IMR-90 (cell line): Measurements from ENCODE around the gene NSD2. TPM values are rescaled to one million over a fixed set of nuclear protein-coding genes. Genes with fewer than 3 reads are reported as not detected.

Experiments used
- ATAC-seq: fragments of 200-7000 bp; cut with Tn5 transposase; 2 replicates; pipeline ENCODE4 v1.9.1; 2020; ENCODE audit warnings: low read depth, mild to moderate bottlenecking, moderate library complexity
- BruUV-seq: library from RNA; stranded (reverse); fragments of 400-500 nt; replicated peaks from 2 replicates; lab custom pipeline; 2021; lab: Mats Ljungman, UMichigan
- CTCF ChIA-PET: fragments of 300-600 bp; formaldehyde crosslinking; extraction: SDS; loops from one replicate; lab custom pipeline; 2021; ENCODE audit warnings: antibody characterized with exemption; lab: Yijun Ruan, JAX
- POLR2A ChIA-PET: fragments of 300-600 bp; sonication (Branson Sonifier 250); formaldehyde crosslinking; loops from one replicate; lab custom pipeline; 2022; ENCODE audit warnings: antibody characterized with exemption; ENCODE audit not compliant: unreplicated experiment; lab: Charles Lee
- DNase-seq: peaks from one replicate; pipeline ENCODE4 v3.0.0; 2013
- H2AFZ ChIP-seq: replicated peaks from 2 replicates; pipeline ENCODE3; 2013; ENCODE audit warnings: low read length, mild to moderate bottlenecking; ENCODE audit not compliant: poor library complexity
- H2AK5ac ChIP-seq: 2 replicates; pipeline ENCODE4 v1.6.1; 2013; ENCODE audit warnings: low read depth, low read length, inconsistent platforms
- H2AK9ac ChIP-seq: replicated peaks from 2 replicates; pipeline ENCODE3; 2013; ENCODE audit warnings: mild to moderate bottlenecking, low read depth, low read length, moderate library complexity; ENCODE audit not compliant: poor library complexity
- H2BK120ac ChIP-seq: 2 replicates; pipeline ENCODE4 v1.6.1; 2013; ENCODE audit warnings: low read depth, low read length, inconsistent platforms
- H2BK15ac ChIP-seq: 3 replicates; pipeline ENCODE4 v1.6.1; 2013; ENCODE audit warnings: low read depth, low read length, inconsistent platforms
- H2BK20ac ChIP-seq: 2 replicates; pipeline ENCODE4 v1.6.1; 2013; ENCODE audit warnings: low read depth, mild to moderate bottlenecking, inconsistent platforms, low read length, moderate library complexity
- H2BK5ac ChIP-seq: 2 replicates; pipeline ENCODE4 v1.6.1; 2013; ENCODE audit warnings: mild to moderate bottlenecking, low read depth, low read length, inconsistent platforms; ENCODE audit not compliant: poor library complexity, severe bottlenecking
- H3K14ac ChIP-seq: replicated peaks from 2 replicates; pipeline ENCODE4 v1.6.1; 2013; ENCODE audit warnings: low read depth, low read length, inconsistent platforms
- H3K18ac ChIP-seq: 2 replicates; pipeline ENCODE4 v1.6.1; 2013; ENCODE audit warnings: low read depth, low read length, control low read depth
- H3K23ac ChIP-seq: 2 replicates; pipeline ENCODE4 v1.6.1; 2013; ENCODE audit warnings: low read depth, low read length, inconsistent platforms
- H3K27ac ChIP-seq: 2 replicates; pipeline ENCODE4 v1.5.1; 2013; ENCODE audit warnings: mild to moderate bottlenecking, control low read depth, low read length; ENCODE audit not compliant: insufficient read depth
- H3K27me3 ChIP-seq: 2 replicates; pipeline ENCODE4 v1.6.1; 2013; ENCODE audit warnings: low read length; ENCODE audit not compliant: control insufficient read depth, insufficient read depth
- H3K36me3 ChIP-seq: 2 replicates; pipeline ENCODE4 v1.6.1; 2013; ENCODE audit warnings: low read length, mixed read lengths; ENCODE audit not compliant: control insufficient read depth, insufficient read depth
- H3K4ac ChIP-seq: 2 replicates; pipeline ENCODE4 v1.6.1; 2013; ENCODE audit warnings: low read depth, low read length, inconsistent platforms
- H3K4me1 ChIP-seq: 2 replicates; pipeline ENCODE4 v1.6.1; 2013; ENCODE audit warnings: low read length, mixed read lengths; ENCODE audit not compliant: control insufficient read depth, insufficient read depth
- H3K4me2 ChIP-seq: 2 replicates; pipeline ENCODE4 v1.6.1; 2013; ENCODE audit warnings: low read depth, mild to moderate bottlenecking, control low read depth, low read length, moderate library complexity
- H3K4me3 ChIP-seq: 2 replicates; pipeline ENCODE4 v1.5.1; 2013; ENCODE audit warnings: low read depth, mild to moderate bottlenecking, control low read depth, low read length, moderate library complexity; ENCODE audit not compliant: insufficient read depth
- H3K56ac ChIP-seq: 2 replicates; pipeline ENCODE4 v1.6.1; 2013; ENCODE audit warnings: low read length, inconsistent platforms; ENCODE audit not compliant: insufficient read depth; ENCODE audit errors: extremely low read depth
- H3K79me1 ChIP-seq, 2 experiments: 2 replicates each; pipeline ENCODE4 v1.6.1; 2013; ENCODE audit warnings: low read length in 2 of 2, inconsistent platforms in 1 of 2, low read depth in 1 of 2
- H3K9ac ChIP-seq: 2 replicates; pipeline ENCODE4 v1.6.1; 2013; ENCODE audit warnings: low read depth, low read length, control low read depth
- H3K9me1 ChIP-seq: 2 replicates; pipeline ENCODE4 v1.6.1; 2013; ENCODE audit warnings: low read length, inconsistent platforms; ENCODE audit not compliant: insufficient read depth
- H3K9me3 ChIP-seq: 2 replicates; pipeline ENCODE4 v1.6.1; 2013; ENCODE audit warnings: low read length; ENCODE audit not compliant: control insufficient read depth, insufficient read depth
- H4K20me1 ChIP-seq: 2 replicates; pipeline ENCODE4 v1.6.1; 2013; ENCODE audit warnings: low read length, inconsistent platforms; ENCODE audit not compliant: insufficient read depth
- H4K5ac ChIP-seq: 2 replicates; pipeline ENCODE4 v1.6.1; 2013; ENCODE audit warnings: mild to moderate bottlenecking, low read depth, low read length, control low read depth
- H4K8ac ChIP-seq, 2 experiments: 2 replicates each; pipeline ENCODE4 v1.6.1; 2013; ENCODE audit warnings: low read depth in 2 of 2, low read length in 2 of 2, control low read depth in 1 of 2, inconsistent platforms in 1 of 2
- H4K91ac ChIP-seq: 2 replicates; pipeline ENCODE4 v1.6.1; 2013; ENCODE audit warnings: low read depth, low read length, inconsistent platforms; ENCODE audit not compliant: insufficient read depth
- BHLHE40 ChIP-seq: fragments of 150-350 bp; IDR thresholded peaks from 2 replicates; pipeline ENCODE4 v1.6.1; 2016; ENCODE audit warnings: mild to moderate bottlenecking, low read depth, low read length
- CEBPB ChIP-seq: IDR thresholded peaks from 2 replicates; pipeline ENCODE4 v1.6.1; 2012; ENCODE audit warnings: low read depth, low read length, improper control_type of control experiment
- CHD1 ChIP-seq: IDR thresholded peaks from 2 replicates; pipeline ENCODE4 v1.6.1; 2012; ENCODE audit warnings: low read depth, low read length, improper control_type of control experiment
- FOS ChIP-seq: fragments of 150-350 bp; IDR thresholded peaks from 2 replicates; pipeline ENCODE4 v1.6.1; 2016; ENCODE audit warnings: low read depth, low read length
- MAFK ChIP-seq: IDR thresholded peaks from 2 replicates; pipeline ENCODE4 v1.6.1; 2012; ENCODE audit warnings: low read depth, low read length, improper control_type of control experiment
- MAZ ChIP-seq: IDR thresholded peaks from 2 replicates; pipeline ENCODE4 v1.6.1; 2012; ENCODE audit warnings: low read depth, mild to moderate bottlenecking, low read length, improper control_type of control experiment, moderate library complexity, borderline replicate concordance
- MXI1 ChIP-seq: IDR thresholded peaks from 2 replicates; pipeline ENCODE4 v1.6.1; 2012; ENCODE audit warnings: low read depth, mild to moderate bottlenecking, low read length, moderate library complexity, borderline replicate concordance
- NFE2L2 ChIP-seq: fragments of 150-350 bp; IDR thresholded peaks from 2 replicates; pipeline ENCODE4 v1.6.1; 2016; ENCODE audit warnings: low read depth, mild to moderate bottlenecking, low read length
- POLR2A ChIP-seq: IDR thresholded peaks from 2 replicates; pipeline ENCODE4 v1.6.1; 2012; ENCODE audit warnings: mild to moderate bottlenecking, low read depth, low read length
- RAD21 ChIP-seq: IDR thresholded peaks from 2 replicates; pipeline ENCODE4 v1.6.1; 2012; ENCODE audit warnings: low read length, improper control_type of control experiment
- RCOR1 ChIP-seq: IDR thresholded peaks from 2 replicates; pipeline ENCODE4 v1.6.1; 2012; ENCODE audit warnings: mild to moderate bottlenecking, low read length, improper control_type of control experiment; ENCODE audit not compliant: insufficient replicate concordance
- RFX5 ChIP-seq: IDR thresholded peaks from 2 replicates; pipeline ENCODE4 v1.8.0; 2012; ENCODE audit warnings: low read depth, mild to moderate bottlenecking, low read length, moderate library complexity
- SMC3 ChIP-seq: fragments of 150-350 bp; IDR thresholded peaks from 2 replicates; pipeline ENCODE4 v1.6.1; 2016; ENCODE audit warnings: low read depth, mild to moderate bottlenecking, antibody characterized with exemption, low read length, moderate library complexity
- WGBS, 2 experiments: methylation state at CpG; one replicate each; pipeline versions ENCODE4 v1.1.5 to v1.1.7; 2013; ENCODE audit warnings: missing lambda C conversion rate in 2 of 2; ENCODE audit not compliant: insufficient read length in 1 of 2; ENCODE audit errors: extremely low coverage in 2 of 2; 5-methylcytosine and 5-hydroxymethylcytosine counted together
- dilution Hi-C: fragments of 300-500 bp; cut with HindIII; formaldehyde crosslinking; loops from one replicate; pipeline ENCODE4 v1.14.3; 2018; ENCODE audit warnings: low sequenced_read_pairs; ENCODE audit not compliant: unreplicated experiment
- in situ Hi-C: fragments of 300-500 bp; cut with MboI; formaldehyde crosslinking; loops from 3 replicates; pipeline ENCODE4 v1.14.3; 2019; ENCODE audit warnings: low sequenced_read_pairs, inconsistent platforms, mixed read lengths
- intact Hi-C: fragments of 100-400 bp; cut with micrococcal nuclease; formaldehyde crosslinking; loops from 2 replicates; pipeline ENCODE4 v1.10.0; 2022
- polyA plus RNA-seq, 3 experiments: library from polyadenylated mRNA; depleted of rRNA; stranded (reverse); fragments of >200 nt; gene quantifications; 2 replicates each; pipeline ENCODE4 v1.2.3, GENCODE V29; 2012; ENCODE audit warnings: low replicate concordance in 1 of 3
- total RNA-seq: library from RNA; depleted of rRNA; stranded (reverse); fragments of >200 nt; gene quantifications from 2 replicates; pipeline ENCODE4 v1.2.3, GENCODE V29; 2012
- TF ChIP-seq, protein P1 (sequence below): fragments of 150-350 bp; IDR thresholded peaks from 2 replicates; pipeline ENCODE4 v1.6.1; 2017; ENCODE audit warnings: mild to moderate bottlenecking, antibody characterized with exemption, low read length, low read depth
- TF ChIP-seq, protein P2 (sequence below): conservative IDR thresholded peaks from 2 replicates; pipeline ENCODE4 v1.5.1; 2012; ENCODE audit warnings: mild to moderate bottlenecking, low read depth, low read length, improper control_type of control experiment
- TF ChIP-seq, protein P3 (sequence below): fragments of 150-350 bp; IDR thresholded peaks from 2 replicates; pipeline ENCODE4 v1.6.1; 2016; ENCODE audit warnings: low read depth, mild to moderate bottlenecking, low read length, moderate library complexity, borderline replicate concordance

Gene NSD2
- total and polyA plus RNA-seq, 2 of the 4 experiments (the other 2 are of a cell fraction), result 35.9 to 68.1 TPM

DNA sequence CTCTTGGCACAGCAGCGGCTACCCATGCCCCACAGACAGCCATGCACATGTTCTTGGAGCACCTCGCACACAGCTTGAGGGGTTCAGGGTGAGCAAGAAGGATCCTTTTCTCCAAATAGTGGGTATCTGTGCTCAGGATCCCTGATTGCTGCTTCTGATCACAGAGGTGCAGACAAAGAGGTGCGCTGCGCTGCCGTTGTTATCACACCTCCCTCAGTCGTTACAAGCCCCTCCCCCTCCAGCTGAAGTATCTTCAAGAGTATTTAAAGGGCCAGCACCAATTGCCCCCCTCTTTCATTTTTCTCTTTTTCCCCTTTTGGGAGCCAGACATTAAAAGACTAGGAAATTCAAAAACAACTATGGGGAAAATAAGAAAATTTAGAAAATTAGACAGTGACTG is 93.2 kb downstream of the NSD2 start:
- Histone ChIP-seq H4K8ac (no peak overlapping the region), H2BK120ac (no peak overlapping the region), H2BK5ac (no peak overlapping the region), H3K23ac (no peak overlapping the region), H3K79me1 (peaks cover 14 to 61% of the 10 kb centered on the region in 2 experiments), H3K4ac (no peak overlapping the region), H4K20me1 (no peaks in the 10 kb centered on the region), H2AK9ac (no peak overlapping the region), H3K14ac (no peak overlapping the region), H3K4me2 (no peak overlapping the region), H2BK20ac (no peak overlapping the region), H3K4me3 (no peak overlapping the region), H3K9ac (no peak overlapping the region), H3K9me3 (no peaks in the 10 kb centered on the region), H4K91ac (no peak overlapping the region), H4K5ac (no peak overlapping the region), H2AK5ac (no peak overlapping the region), H2AFZ (no peak overlapping the region), H3K27me3 (no peaks in the 10 kb centered on the region), H3K36me3 (peaks cover 35% of the 10 kb centered on the region), H3K4me1 (peaks cover 4% of the 10 kb centered on the region), H2BK15ac (no peak overlapping the region), H3K27ac (no peak overlapping the region), H3K9me1 (0 out of 2 replicates have a peak, but pooled peaks cover 7% of the 10 kb centered on the region), H3K18ac (no peak overlapping the region), H3K56ac (no peak overlapping the region)
- no peak for DNase-seq
- no TSS peak for BruUV-seq
- no CpG with 5 or more reads among the region's 6 CpGs for WGBS, 2 experiments
- CTCF ChIA-PET, result no interaction called here
- in situ Hi-C loops (no loop called here), intact Hi-C loops (no loop called here), dilution Hi-C loops (no loop called here)
- TF ChIP-seq SMC3, result no peak
- TF ChIP-seq MAZ, result no peak
- TF ChIP-seq, protein P1, sequence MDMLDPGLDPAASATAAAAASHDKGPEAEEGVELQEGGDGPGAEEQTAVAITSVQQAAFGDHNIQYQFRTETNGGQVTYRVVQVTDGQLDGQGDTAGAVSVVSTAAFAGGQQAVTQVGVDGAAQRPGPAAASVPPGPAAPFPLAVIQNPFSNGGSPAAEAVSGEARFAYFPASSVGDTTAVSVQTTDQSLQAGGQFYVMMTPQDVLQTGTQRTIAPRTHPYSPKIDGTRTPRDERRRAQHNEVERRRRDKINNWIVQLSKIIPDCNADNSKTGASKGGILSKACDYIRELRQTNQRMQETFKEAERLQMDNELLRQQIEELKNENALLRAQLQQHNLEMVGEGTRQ, result no peak
- no peak for TF ChIP-seq RAD21
- TF ChIP-seq, protein P2, sequence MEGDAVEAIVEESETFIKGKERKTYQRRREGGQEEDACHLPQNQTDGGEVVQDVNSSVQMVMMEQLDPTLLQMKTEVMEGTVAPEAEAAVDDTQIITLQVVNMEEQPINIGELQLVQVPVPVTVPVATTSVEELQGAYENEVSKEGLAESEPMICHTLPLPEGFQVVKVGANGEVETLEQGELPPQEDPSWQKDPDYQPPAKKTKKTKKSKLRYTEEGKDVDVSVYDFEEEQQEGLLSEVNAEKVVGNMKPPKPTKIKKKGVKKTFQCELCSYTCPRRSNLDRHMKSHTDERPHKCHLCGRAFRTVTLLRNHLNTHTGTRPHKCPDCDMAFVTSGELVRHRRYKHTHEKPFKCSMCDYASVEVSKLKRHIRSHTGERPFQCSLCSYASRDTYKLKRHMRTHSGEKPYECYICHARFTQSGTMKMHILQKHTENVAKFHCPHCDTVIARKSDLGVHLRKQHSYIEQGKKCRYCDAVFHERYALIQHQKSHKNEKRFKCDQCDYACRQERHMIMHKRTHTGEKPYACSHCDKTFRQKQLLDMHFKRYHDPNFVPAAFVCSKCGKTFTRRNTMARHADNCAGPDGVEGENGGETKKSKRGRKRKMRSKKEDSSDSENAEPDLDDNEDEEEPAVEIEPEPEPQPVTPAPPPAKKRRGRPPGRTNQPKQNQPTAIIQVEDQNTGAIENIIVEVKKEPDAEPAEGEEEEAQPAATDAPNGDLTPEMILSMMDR, result no peak
- no peak for TF ChIP-seq RCOR1
- no peak for TF ChIP-seq CHD1
- TF ChIP-seq, protein P3, sequence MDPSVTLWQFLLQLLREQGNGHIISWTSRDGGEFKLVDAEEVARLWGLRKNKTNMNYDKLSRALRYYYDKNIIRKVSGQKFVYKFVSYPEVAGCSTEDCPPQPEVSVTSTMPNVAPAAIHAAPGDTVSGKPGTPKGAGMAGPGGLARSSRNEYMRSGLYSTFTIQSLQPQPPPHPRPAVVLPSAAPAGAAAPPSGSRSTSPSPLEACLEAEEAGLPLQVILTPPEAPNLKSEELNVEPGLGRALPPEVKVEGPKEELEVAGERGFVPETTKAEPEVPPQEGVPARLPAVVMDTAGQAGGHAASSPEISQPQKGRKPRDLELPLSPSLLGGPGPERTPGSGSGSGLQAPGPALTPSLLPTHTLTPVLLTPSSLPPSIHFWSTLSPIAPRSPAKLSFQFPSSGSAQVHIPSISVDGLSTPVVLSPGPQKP, result no peak
- TF ChIP-seq MXI1, result no peak
- no peak for TF ChIP-seq NFE2L2
- no peak for TF ChIP-seq FOS
- no peak for TF ChIP-seq BHLHE40
- TF ChIP-seq RFX5, result no peak
- no peak for TF ChIP-seq POLR2A
- no peak for TF ChIP-seq MAFK
- TF ChIP-seq CEBPB, result no peak
- ATAC-seq, result no peak
- POLR2A ChIA-PET, result interaction anchor here (0.5 kb wide), 1 partner anchor 10 kb away, joined by 4 read pairs; no protein-coding TSS in a partner anchor
